Measurements from ENCODE around the gene NEDD8.
A peak's percentile ranks its signal among the peaks of the same experiment; 100 is the strongest.

The NEDD8 gene

DNA sequence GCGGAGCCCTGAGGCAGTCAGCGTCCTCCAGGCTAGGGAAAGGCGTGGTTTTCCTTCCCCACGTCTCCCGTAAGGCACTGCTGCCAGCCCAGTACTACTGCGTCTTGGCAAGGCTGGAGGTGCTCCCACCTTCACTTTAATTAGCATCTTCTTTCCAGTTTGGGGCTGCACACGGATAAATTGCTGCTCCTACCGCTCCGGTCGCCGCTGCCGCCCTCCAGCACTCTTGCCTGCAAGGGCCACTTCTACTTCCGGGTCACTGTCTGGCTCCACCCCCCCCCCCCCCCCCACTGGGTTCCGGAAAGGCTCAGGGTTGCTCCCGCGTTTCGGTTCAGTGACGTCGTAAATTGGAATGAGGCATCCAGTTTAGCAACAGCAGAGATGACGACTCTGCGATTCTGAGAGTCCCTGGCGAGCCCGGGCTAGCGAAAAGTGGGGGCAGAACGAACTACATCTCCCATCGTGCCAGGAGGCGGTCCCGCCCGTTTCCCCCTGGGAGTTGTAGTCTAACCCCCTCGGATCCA is at the start of gene NEDD8:
Gene NEDD8 (minus strand): TSS at position 247 of the 524 bp plus-strand sequence. CDS start 100 bp downstream, at position 147.
- no peaks in the 10 kb centered on the region for H3K27me3 ChIP-seq (ENCODE audit: insufficient read depth, insufficient read length)
- no peaks in the 10 kb centered on the region for H3K9me3 ChIP-seq (ENCODE audit: insufficient read depth, low read length)
- no peaks in the 10 kb centered on the region for H3K4me1 ChIP-seq (ENCODE audit: insufficient read depth, insufficient read length)
- peak within 1 kb of the TSS; percentile 92 for H3K4me3 ChIP-seq (ENCODE audit: insufficient read length, low read depth)
- H3K36me3 ChIP-seq (ENCODE audit: insufficient read depth, insufficient read length, low read length) = peaks cover 47% of the 10 kb centered on the region
- peak; percentile 70 for DNase-seq (ENCODE audit: low read depth, low spot score)
- peak within 1 kb of the TSS; percentile 95 for H3K9ac ChIP-seq (ENCODE audit: insufficient read length, low read depth)
- TF ChIP-seq YY1 (IDR thresholded peaks at IDR 0.05; ENCODE audit: insufficient read depth, insufficient read length) (no peak), SUZ12 (IDR thresholded peaks at IDR 0.05; ENCODE audit: extremely low read depth, insufficient read depth, insufficient read length) (no peak), ZNF274 (IDR thresholded peaks at IDR 0.05; ENCODE audit: low read depth, low read length) (no peak)

DNA sequence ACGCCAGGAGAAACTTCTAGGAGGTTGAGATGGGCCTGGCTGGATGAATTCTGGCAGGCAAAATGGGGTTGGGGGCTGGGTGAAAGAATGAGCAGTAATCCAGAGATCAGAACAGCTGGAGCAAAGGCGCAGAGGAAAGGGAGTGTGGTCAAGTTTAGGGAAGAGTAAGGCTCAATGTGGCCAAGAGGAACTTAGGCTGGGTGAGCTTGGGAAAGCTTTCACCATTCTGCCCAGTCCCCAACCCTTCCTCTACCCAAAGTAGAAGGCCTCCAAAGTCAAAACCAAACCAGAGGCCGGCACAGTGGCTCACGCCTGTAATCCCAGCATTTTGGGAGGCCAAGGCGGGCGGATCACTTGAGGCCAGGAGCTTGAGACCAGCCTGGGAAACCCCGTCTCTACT is 49.5 kb upstream of the NEDD8 start:
- no peak for DNase-seq (ENCODE audit: low read depth, low spot score)
- TF ChIP-seq YY1 (IDR thresholded peaks at IDR 0.05; ENCODE audit: insufficient read depth, insufficient read length) = no peak
- TF ChIP-seq ZNF274 (IDR thresholded peaks at IDR 0.05; ENCODE audit: low read depth, low read length) = no peak
- TF ChIP-seq SUZ12 (IDR thresholded peaks at IDR 0.05; ENCODE audit: extremely low read depth, insufficient read depth, insufficient read length) = no peak
- no peak overlapping the region for H3K4me3 ChIP-seq (ENCODE audit: insufficient read length, low read depth)
- H3K9me3 ChIP-seq (ENCODE audit: insufficient read depth, low read length) = no peaks in the 10 kb centered on the region
- peaks cover 4% of the 10 kb centered on the region for H3K4me1 ChIP-seq (ENCODE audit: insufficient read depth, insufficient read length)
- H3K36me3 ChIP-seq (ENCODE audit: insufficient read depth, insufficient read length, low read length) = no peaks in the 10 kb centered on the region
- H3K9ac ChIP-seq (ENCODE audit: insufficient read length, low read depth) = no peak overlapping the region
- no peaks in the 10 kb centered on the region for H3K27me3 ChIP-seq (ENCODE audit: insufficient read depth, insufficient read length)

DNA sequence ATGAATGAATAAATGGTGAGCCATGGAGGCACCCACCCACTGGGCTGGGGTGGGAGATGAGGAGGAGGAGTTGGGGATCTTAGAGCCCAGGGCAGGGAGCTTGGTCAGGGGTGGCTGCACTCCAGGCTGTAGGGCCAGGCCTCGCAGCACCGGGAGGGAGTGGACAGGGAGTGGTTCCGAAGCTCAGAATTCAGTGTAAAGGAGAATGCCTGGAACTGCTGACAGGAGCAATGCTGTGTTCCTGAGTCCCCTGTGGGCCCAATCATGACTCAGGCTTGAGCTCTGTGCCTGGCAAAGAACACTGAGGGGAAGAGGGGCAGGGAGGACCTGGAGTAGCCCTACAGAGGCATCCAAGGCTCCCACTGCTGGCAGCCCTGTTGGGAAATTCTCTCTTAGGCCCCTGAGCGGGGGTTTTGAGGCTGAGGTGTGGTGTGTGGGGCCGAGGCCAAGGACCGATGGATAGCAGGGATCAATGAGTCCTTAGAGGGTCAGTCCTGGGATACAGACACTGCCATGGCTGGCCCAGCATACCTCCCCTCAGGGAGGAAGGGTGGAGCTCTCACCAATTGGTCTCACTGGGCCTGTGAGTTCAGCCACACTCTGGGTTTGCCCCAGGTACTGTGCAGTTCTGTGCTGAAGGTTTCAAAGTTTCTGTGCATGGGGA is 48.8 kb upstream of the NEDD8 start:
- no peaks in the 10 kb centered on the region for H3K27me3 ChIP-seq (ENCODE audit: insufficient read depth, insufficient read length)
- TF ChIP-seq YY1 (IDR thresholded peaks at IDR 0.05; ENCODE audit: insufficient read depth, insufficient read length) (no peak), ZNF274 (IDR thresholded peaks at IDR 0.05; ENCODE audit: low read depth, low read length) (no peak), SUZ12 (IDR thresholded peaks at IDR 0.05; ENCODE audit: extremely low read depth, insufficient read depth, insufficient read length) (no peak)
- no peak overlapping the region for H3K9ac ChIP-seq (ENCODE audit: insufficient read length, low read depth)

DNA sequence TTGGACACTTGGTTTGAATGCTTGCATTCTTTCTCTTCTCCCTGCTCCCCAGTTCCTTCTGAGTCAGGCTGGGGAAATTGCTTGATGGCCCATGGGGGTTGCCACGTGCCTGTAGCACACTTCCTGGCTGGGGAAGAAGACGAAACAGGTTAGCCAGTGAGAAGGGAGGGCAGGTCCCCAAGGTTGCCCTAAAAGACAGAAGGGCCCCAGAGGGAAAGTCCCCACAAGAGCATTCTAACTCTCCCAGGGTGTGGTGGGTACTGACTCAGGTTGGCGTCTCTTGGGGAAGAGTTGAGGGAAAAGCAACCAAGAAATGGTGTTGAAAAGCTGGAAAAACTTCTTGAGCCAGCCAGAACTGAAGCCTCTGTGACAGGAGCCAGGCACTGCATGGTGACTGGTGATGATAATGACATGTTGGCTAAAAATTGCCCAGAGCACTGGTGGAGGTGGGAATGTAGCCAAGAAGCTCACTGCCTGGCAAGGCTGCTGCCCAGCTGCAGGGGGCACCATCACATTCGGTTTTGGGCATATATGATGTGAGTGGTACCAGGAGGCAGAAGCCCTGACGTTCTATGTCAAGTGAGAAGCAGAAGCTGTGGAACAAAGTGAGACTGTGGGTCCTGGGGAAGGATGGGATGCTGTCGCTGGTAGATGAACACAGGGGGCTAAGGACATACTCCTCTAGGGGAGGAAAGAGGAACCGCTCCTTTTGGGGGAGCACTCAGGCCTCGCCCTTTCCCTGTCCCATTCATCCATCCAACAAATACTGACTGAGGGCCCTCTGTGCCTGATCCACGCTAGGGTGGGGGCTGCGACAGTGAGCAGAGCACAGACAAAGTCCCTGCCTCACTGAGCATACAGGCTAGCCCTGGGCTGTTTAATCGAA is 47.4 kb upstream of the NEDD8 start:
- Histone ChIP-seq H3K27me3 (ENCODE audit: insufficient read depth, insufficient read length) (no peaks in the 10 kb centered on the region), H3K9ac (ENCODE audit: insufficient read length, low read depth) (no peak overlapping the region), H3K36me3 (ENCODE audit: insufficient read depth, insufficient read length, low read length) (no peaks in the 10 kb centered on the region), H3K9me3 (ENCODE audit: insufficient read depth, low read length) (no peaks in the 10 kb centered on the region), H3K4me1 (ENCODE audit: insufficient read depth, insufficient read length) (peaks cover 4% of the 10 kb centered on the region), H3K4me3 (ENCODE audit: insufficient read length, low read depth) (no peak overlapping the region)
- no peak for DNase-seq (ENCODE audit: low read depth, low spot score)
- TF ChIP-seq ZNF274 (IDR thresholded peaks at IDR 0.05; ENCODE audit: low read depth, low read length) (no peak), SUZ12 (IDR thresholded peaks at IDR 0.05; ENCODE audit: extremely low read depth, insufficient read depth, insufficient read length) (no peak), YY1 (IDR thresholded peaks at IDR 0.05; ENCODE audit: insufficient read depth, insufficient read length) (no peak)

More for the DNA sequence above, 48.8 kb upstream of the NEDD8 start:
- no peaks in the 10 kb centered on the region for H3K9me3 ChIP-seq (ENCODE audit: insufficient read depth, low read length)
- no peak for DNase-seq (ENCODE audit: low read depth, low spot score)
- H3K36me3 ChIP-seq (ENCODE audit: insufficient read depth, insufficient read length, low read length) = no peaks in the 10 kb centered on the region
- H3K4me1 ChIP-seq (ENCODE audit: insufficient read depth, insufficient read length) = peaks cover 4% of the 10 kb centered on the region
- no peak overlapping the region for H3K4me3 ChIP-seq (ENCODE audit: insufficient read length, low read depth)

DNA sequence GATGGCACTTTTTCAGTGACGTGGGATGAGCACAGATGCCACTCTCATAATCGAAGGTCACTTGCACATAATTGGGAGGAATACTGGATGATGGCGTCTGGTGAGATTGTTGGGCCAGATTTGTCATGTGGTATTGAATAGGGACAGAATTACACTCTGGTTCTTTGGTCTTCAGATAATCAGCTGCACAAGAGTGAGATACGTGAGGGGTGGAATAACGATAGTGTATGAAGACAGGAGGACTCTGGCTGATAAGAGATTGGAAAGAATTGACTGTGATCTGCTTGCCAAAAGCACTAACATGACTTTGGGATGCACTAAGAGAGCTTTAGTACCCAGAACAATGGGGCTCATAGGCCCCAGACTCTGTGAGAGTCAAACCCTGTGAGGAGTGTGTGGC is 46.3 kb upstream of the NEDD8 start:
- H3K27me3 ChIP-seq (ENCODE audit: insufficient read depth, insufficient read length) = no peaks in the 10 kb centered on the region
- peaks cover 4% of the 10 kb centered on the region for H3K4me1 ChIP-seq (ENCODE audit: insufficient read depth, insufficient read length)
- DNase-seq (ENCODE audit: low read depth, low spot score) = no peak
- TF ChIP-seq ZNF274 (IDR thresholded peaks at IDR 0.05; ENCODE audit: low read depth, low read length) (no peak), YY1 (IDR thresholded peaks at IDR 0.05; ENCODE audit: insufficient read depth, insufficient read length) (no peak), SUZ12 (IDR thresholded peaks at IDR 0.05; ENCODE audit: extremely low read depth, insufficient read depth, insufficient read length) (no peak)
- peaks cover 3% of the 10 kb centered on the region for H3K36me3 ChIP-seq (ENCODE audit: insufficient read depth, insufficient read length, low read length)
- H3K9me3 ChIP-seq (ENCODE audit: insufficient read depth, low read length) = no peaks in the 10 kb centered on the region
- no peak overlapping the region for H3K9ac ChIP-seq (ENCODE audit: insufficient read length, low read depth)
- no peak overlapping the region for H3K4me3 ChIP-seq (ENCODE audit: insufficient read length, low read depth)

DNA sequence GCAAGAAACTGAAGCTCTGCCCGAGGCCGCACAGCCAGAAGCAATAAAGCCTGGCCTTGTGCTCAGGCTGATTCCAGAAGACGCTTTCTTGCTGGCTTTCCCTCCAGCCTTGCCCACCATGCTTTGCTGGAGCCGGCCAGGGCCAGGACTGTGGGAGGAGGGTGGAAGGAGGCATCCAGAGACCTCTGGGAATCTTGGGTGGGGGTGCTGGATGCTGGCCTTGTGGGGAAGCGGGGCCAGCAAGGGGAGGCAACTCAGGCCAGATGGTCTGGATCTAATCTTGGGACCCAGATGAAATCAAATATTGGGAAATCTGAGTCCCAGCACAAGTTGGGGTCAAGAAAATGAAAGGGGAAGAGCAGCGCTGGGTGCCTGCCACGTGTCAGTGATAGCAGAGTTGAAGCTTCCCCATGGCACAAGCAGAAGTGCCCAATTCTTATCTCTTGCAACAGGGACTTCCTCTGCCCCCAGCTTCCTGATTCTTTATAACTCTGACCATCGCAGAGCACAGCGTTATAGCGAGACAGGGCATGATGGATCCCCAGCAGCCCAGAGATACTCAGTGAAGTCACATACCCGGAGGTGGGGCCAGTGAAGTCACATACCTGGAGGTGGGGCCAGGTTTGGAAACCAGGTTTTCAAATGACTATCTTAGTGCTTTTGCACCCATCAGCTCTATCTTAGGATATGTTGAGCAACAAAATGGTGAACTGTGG is 45.6 kb upstream of the NEDD8 start:
- Histone ChIP-seq H3K4me3 (ENCODE audit: insufficient read length, low read depth) (no peak overlapping the region), H3K27me3 (ENCODE audit: insufficient read depth, insufficient read length) (no peaks in the 10 kb centered on the region), H3K9ac (ENCODE audit: insufficient read length, low read depth) (no peak overlapping the region), H3K4me1 (ENCODE audit: insufficient read depth, insufficient read length) (peaks cover 4% of the 10 kb centered on the region), H3K9me3 (ENCODE audit: insufficient read depth, low read length) (no peaks in the 10 kb centered on the region), H3K36me3 (ENCODE audit: insufficient read depth, insufficient read length, low read length) (peaks cover 4% of the 10 kb centered on the region)
- no peak for TF ChIP-seq YY1 (IDR thresholded peaks at IDR 0.05; ENCODE audit: insufficient read depth, insufficient read length)
- TF ChIP-seq ZNF274 (IDR thresholded peaks at IDR 0.05; ENCODE audit: low read depth, low read length) = no peak
- TF ChIP-seq SUZ12 (IDR thresholded peaks at IDR 0.05; ENCODE audit: extremely low read depth, insufficient read depth, insufficient read length) = no peak
- no peak for DNase-seq (ENCODE audit: low read depth, low spot score)

Measured in NT2/D1 (cell line).